ENCODE measurements around the gene PRR15L. TPM values are rescaled to one million over a fixed set of nuclear protein-coding genes. Genes with fewer than 3 reads are reported as not detected.

Gene PRR15L
- 10 to 100 TPM in 3 of 4 donors, 1 to 10 TPM in 1; 9.9 to 45.1 (median 24.3) TPM for total RNA-seq

- intact Hi-C loops (cut with DNase I; ENCODE audit: low total_unique reads) = no loop called here
- DNase-seq (ENCODE audit: low spot score in 2 of 2) = no peak
- WGBS, 2 donors = 34 to 39% methylated on average over 13 to 16 of the region's 16 CpGs
- TF ChIP-seq CTCF (IDR thresholded peaks at IDR 0.05) = no peak
- no peak for TF ChIP-seq POLR2A (IDR thresholded peaks at IDR 0.05)
- no peak within 1 kb of the TSS for H3K4me3 ChIP-seq (ENCODE audit: low read depth, poor library complexity, severe bottlenecking)
Observed at GRCh38 chr17:47957591-47958490, at the start of gene PRR15L. Gene PRR15L, minus strand, starts transcription at chr17:47957883. Its CDS starts 4,649 bp downstream, at chr17:47953234.

DNA sequence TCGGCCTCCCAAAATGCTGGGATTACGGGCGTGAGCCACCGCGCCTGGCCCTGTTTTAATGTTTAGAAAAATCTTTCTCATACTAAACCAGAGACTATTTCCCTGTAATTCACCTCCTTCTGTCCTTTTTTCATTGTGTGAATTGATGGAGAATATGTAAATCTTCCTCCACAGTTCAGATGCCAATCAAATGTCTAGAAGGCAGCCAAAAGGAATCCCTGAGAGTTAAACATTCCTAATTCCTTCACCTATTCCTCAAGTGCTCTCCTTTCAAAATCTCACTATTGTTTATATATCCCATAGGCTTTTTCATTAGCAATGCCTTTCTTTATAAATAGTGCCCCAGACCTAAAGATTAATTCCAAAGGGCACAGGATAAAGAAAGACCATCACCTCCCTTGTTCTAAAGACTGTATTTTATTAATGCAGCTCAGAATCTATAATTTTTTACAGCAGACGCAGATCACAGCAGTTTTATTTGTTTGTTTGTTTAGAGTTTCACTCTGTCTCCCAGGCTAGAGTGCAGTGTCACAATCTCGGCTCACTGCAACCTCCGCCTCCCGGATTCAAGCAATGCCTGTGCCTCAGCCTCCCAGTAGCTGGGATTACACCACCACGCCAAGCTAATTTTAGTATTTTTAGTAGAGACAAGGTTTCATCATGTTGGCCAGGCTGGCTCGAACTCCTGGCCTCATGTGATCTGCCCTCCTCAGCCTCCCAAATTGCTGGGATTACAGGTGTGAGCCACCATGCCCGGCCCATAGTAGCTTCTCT lies 49.4 kb upstream of the PRR15L start:
- no peak for DNase-seq (ENCODE audit: low spot score in 2 of 2)
- no peak overlapping the region for H3K4me3 ChIP-seq (ENCODE audit: low read depth, poor library complexity, severe bottlenecking)
- TF ChIP-seq CTCF (IDR thresholded peaks at IDR 0.05) (no peak), POLR2A (IDR thresholded peaks at IDR 0.05) (no peak)
- intact Hi-C loops (cut with DNase I; ENCODE audit: low total_unique reads) = no loop called here
- WGBS, 2 donors = 89% methylated on average over 12 of the region's 12 CpGs

- intact Hi-C loops (cut with DNase I; ENCODE audit: low total_unique reads) = no loop called here
- no peak for TF ChIP-seq CTCF (IDR thresholded peaks at IDR 0.05)
- TF ChIP-seq POLR2A (IDR thresholded peaks at IDR 0.05) = no peak
Observed at GRCh38 chr17:48004983-48005382, 47.3 kb upstream of the PRR15L start.

GRCh38 chr17:48003417-48004151 lies 45.9 kb upstream of the PRR15L start:
- no peak for DNase-seq (ENCODE audit: low spot score in 2 of 2)
- intact Hi-C loops (cut with DNase I; ENCODE audit: low total_unique reads) = no loop called here
- no peak overlapping the region for H3K4me3 ChIP-seq (ENCODE audit: low read depth, poor library complexity, severe bottlenecking)
- WGBS, 2 donors = 78% methylated on average over 17 of the region's 17 CpGs
- TF ChIP-seq POLR2A (IDR thresholded peaks at IDR 0.05) (no peak), CTCF (IDR thresholded peaks at IDR 0.05) (no peak)

More at GRCh38 chr17:48004983-48005382, 47.3 kb upstream of the PRR15L start:
- DNase-seq (ENCODE audit: low spot score in 2 of 2) = no peak
- no peak overlapping the region for H3K4me3 ChIP-seq (ENCODE audit: low read depth, poor library complexity, severe bottlenecking)
- WGBS, 2 donors = 62 to 73% methylated on average over 3 of the region's 3 CpGs

GRCh38 chr17:48002916-48003416 lies 45.3 kb upstream of the PRR15L start:
- intact Hi-C loops (cut with DNase I; ENCODE audit: low total_unique reads) = no loop called here
- TF ChIP-seq POLR2A (IDR thresholded peaks at IDR 0.05) = no peak
- TF ChIP-seq CTCF (IDR thresholded peaks at IDR 0.05) = no peak
- no peak for DNase-seq (ENCODE audit: low spot score in 2 of 2)
- H3K4me3 ChIP-seq (ENCODE audit: low read depth, poor library complexity, severe bottlenecking) = no peak overlapping the region
- WGBS, 2 donors = 60 to 69% methylated on average over 7 of the region's 7 CpGs

Data from lower leg skin (tissue), 4 donors.